Lung (tissue), 12 donors: ENCODE results near the gene CCDC106. TPM values are rescaled to one million over a fixed set of nuclear protein-coding genes. Genes with fewer than 3 reads are reported as not detected.
A peak's percentile ranks its signal among the peaks of the same experiment; 100 is the strongest.

Source experiments
- ATAC-seq: fragments of 200-7000 bp; cut with Tn5 transposase; one replicate; pipeline ENCODE4 v1.9.1; 2020; ENCODE audit warnings: moderate number of reproducible peaks; ENCODE audit not compliant: insufficient read depth, low FRiP score
- DNase-seq, 3 donors: peaks; one replicate each; pipeline ENCODE4 v3.0.0-alpha.2; 2013 to 2017
- H3K27ac ChIP-seq, 2 donors: one replicate each; pipeline ENCODE4 v1.5.1; 2013; ENCODE audit warnings: mild to moderate bottlenecking in 2 of 2, moderate library complexity in 2 of 2, control low read depth in 1 of 2, inconsistent platforms in 1 of 2, low read depth in 1 of 2, low read length in 1 of 2
- H3K27me3 ChIP-seq, 3 donors: one replicate each; pipeline ENCODE4 v1.5.1; 2013; ENCODE audit warnings: low read length in 2 of 3; ENCODE audit not compliant: control insufficient read depth in 3 of 3, insufficient read depth in 3 of 3
- H3K36me3 ChIP-seq, 4 donors: one replicate each; pipeline ENCODE4 v1.5.1; 2013; ENCODE audit warnings: low read length in 4 of 4, mild to moderate bottlenecking in 1 of 4, moderate library complexity in 1 of 4; ENCODE audit not compliant: control insufficient read depth in 4 of 4, insufficient read depth in 4 of 4
- H3K4me1 ChIP-seq, 5 donors: one replicate each; pipeline ENCODE4 v1.5.1; 2013; ENCODE audit warnings: low read length in 5 of 5, mild to moderate bottlenecking in 2 of 5, moderate library complexity in 1 of 5; ENCODE audit not compliant: control insufficient read depth in 5 of 5, insufficient read depth in 5 of 5
- H3K4me3 ChIP-seq: one replicate; pipeline ENCODE4 v1.5.1; 2013; ENCODE audit warnings: mild to moderate bottlenecking, control low read depth, moderate library complexity
- H3K9ac ChIP-seq, 2 donors: one replicate each; pipeline ENCODE4 v1.5.1; 2013; ENCODE audit warnings: low read length in 2 of 2, control low read depth in 1 of 2; ENCODE audit not compliant: insufficient read depth in 1 of 2
- H3K9me3 ChIP-seq, 4 donors: one replicate each; pipeline ENCODE4 v1.5.1; 2013; ENCODE audit warnings: low read length in 3 of 4, mild to moderate bottlenecking in 1 of 4, moderate library complexity in 1 of 4; ENCODE audit not compliant: control insufficient read depth in 4 of 4, insufficient read depth in 3 of 4
- WGBS, 2 donors: extraction: QIAGEN DNeasy Blood & Tissue Kit; methylation state at CpG; one replicate each; pipeline ENCODE4 v1.1.7; 2013; 5-methylcytosine and 5-hydroxymethylcytosine counted together
- polyA plus RNA-seq, 2 donors: library from polyadenylated mRNA; stranded (reverse); fragments of 200-250 nt; gene quantifications; one replicate each; pipeline ENCODE4 v1.2.1, GENCODE V29; 2013
- total RNA-seq, 2 donors: library from RNA; depleted of rRNA in 1 of 2; stranded (reverse); fragments of >200 nt in 1 of 2; gene quantifications; one replicate each; pipeline ENCODE4 v1.2.1, GENCODE V29; 2014 to 2021
- TF ChIP-seq, protein P1 (sequence below): IDR thresholded peaks from 2 replicates; pipeline ENCODE4 v1.5.1; 2012; ENCODE audit warnings: mild to moderate bottlenecking; ENCODE audit errors: control extremely low read depth, extremely low read depth
- donor health status: control.
- donor health status: control.
- donor health status: Bipolar disorder and iron deficiency.
- donor health status: healthy.
- donor health status: DM: yes; HTN: yes; CAD: no.

The CCDC106 gene
- total and polyA plus RNA-seq, 4 donors: 8.3 to 25.9 (median 14.3) TPM

DNA sequence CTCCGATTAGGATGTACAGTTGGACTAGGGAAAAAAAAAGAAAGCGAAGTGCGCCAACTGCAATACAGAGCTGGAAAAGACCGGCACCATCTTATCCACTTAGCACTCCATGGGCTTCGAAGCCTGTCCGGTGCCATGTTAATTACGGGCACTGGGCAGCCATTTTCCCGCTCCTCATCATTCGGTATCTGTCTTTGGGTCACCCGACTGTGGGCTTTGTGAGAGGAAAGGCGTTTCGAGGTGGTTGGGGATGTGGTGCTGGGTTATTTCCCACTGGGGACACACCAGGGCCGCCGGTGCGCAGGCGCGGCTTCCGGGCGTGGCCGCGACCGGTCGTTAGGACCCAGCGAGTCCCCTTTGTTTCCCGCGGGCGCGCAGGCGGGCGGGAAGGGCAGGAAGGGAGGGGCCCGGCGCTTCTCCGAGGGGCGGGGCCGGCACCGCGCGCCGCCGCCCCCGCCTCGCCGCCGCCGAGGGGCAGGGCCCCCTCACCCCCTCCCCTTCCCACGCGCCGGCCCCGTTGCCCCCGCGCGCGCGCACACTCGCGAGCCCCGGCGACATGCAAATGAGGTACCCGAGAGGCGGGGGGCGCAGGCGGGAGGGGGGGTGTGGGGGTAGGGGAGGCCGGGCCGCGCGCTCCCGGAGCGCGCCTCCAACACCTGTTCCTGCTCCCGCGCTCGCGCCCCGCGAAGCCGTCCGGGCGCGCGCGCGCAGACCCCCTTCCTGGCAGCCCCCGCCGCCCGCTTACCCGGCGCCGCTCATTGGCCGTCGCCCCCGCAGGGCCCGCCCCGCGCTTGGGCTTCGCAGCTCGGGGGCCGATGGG, 48.0 kb upstream of the CCDC106 start, which contains the start of gene ZNF524:
TSS of gene ZNF524 (plus strand) at position 447 of the 820 bp plus-strand sequence. CDS start 1,825 bp downstream, outside the sequence.
- 0% methylated on average over 35 to 96 of the region's 97 CpGs for WGBS, 2 donors

GRCh38 chr19:55600662-55601028, 47.4 kb upstream of the CCDC106 start:
- ATAC-seq (no peak), DNase-seq (peak in 1 of 3 donors; percentile 11)
- Histone ChIP-seq H3K4me1 (peaks cover 0 to 13% (median 0%) of the 10 kb centered on the region in 5 donors), H3K9ac (no peak overlapping the region), H3K27ac (peak overlapping the region; percentile 88 to 90), H3K36me3 (peaks cover 0 to 19% (median 9%) of the 10 kb centered on the region in 4 donors), H3K27me3 (no peaks in the 10 kb centered on the region), H3K4me3 (peak overlapping the region; percentile 52), H3K9me3 (no peaks in the 10 kb centered on the region)
- TF ChIP-seq, protein P1, sequence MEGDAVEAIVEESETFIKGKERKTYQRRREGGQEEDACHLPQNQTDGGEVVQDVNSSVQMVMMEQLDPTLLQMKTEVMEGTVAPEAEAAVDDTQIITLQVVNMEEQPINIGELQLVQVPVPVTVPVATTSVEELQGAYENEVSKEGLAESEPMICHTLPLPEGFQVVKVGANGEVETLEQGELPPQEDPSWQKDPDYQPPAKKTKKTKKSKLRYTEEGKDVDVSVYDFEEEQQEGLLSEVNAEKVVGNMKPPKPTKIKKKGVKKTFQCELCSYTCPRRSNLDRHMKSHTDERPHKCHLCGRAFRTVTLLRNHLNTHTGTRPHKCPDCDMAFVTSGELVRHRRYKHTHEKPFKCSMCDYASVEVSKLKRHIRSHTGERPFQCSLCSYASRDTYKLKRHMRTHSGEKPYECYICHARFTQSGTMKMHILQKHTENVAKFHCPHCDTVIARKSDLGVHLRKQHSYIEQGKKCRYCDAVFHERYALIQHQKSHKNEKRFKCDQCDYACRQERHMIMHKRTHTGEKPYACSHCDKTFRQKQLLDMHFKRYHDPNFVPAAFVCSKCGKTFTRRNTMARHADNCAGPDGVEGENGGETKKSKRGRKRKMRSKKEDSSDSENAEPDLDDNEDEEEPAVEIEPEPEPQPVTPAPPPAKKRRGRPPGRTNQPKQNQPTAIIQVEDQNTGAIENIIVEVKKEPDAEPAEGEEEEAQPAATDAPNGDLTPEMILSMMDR: no peak
- WGBS, 2 donors: 4 to 5% methylated on average over 8 to 15 of the region's 15 CpGs

More for the DNA sequence above, 48.0 kb upstream of the CCDC106 start, which contains the start of gene ZNF524:
- DNase-seq: peak; percentile 92 to 98 (median 96)
- no peaks in the 10 kb centered on the region for H3K9me3 ChIP-seq
- peaks cover 3 to 23% (median 15%) of the 10 kb centered on the region in 4 donors for H3K36me3 ChIP-seq
- peak within 1 kb of the TSS; percentile 56 for H3K4me3 ChIP-seq
- H3K27ac ChIP-seq: peak within 1 kb of the TSS; percentile 88 to 97
- H3K4me1 ChIP-seq: peaks cover 0 to 13% (median 0%) of the 10 kb centered on the region in 5 donors
- H3K27me3 ChIP-seq: no peaks in the 10 kb centered on the region
- TF ChIP-seq, protein P1: no peak
- peak; percentile 77 for ATAC-seq
- peak within 1 kb of the TSS; percentile 44 to 69 for H3K9ac ChIP-seq

- Histone ChIP-seq H3K27me3 (no peaks in the 10 kb centered on the region), H3K4me3 (peak overlapping the region; percentile 52), H3K9me3 (no peaks in the 10 kb centered on the region), H3K4me1 (peaks cover 0 to 17% (median 0%) of the 10 kb centered on the region in 5 donors), H3K36me3 (peaks cover 0 to 15% (median 6%) of the 10 kb centered on the region in 4 donors), H3K27ac (peak overlapping the region; percentile 88 to 90), H3K9ac (no peak overlapping the region)
- no peak for ATAC-seq
- WGBS, 2 donors: 55 to 62% methylated on average over 4 of the region's 4 CpGs
- no peak for DNase-seq
- TF ChIP-seq, protein P1: no peak
These were observed 46.9 kb upstream of the CCDC106 start for GRCh38 chr19:55601084-55601483.
